ENCODE results near the gene DUSP19. TPM values are rescaled to one million over a fixed set of nuclear protein-coding genes. Genes with fewer than 3 reads are reported as not detected.

Gene DUSP19, protein sequence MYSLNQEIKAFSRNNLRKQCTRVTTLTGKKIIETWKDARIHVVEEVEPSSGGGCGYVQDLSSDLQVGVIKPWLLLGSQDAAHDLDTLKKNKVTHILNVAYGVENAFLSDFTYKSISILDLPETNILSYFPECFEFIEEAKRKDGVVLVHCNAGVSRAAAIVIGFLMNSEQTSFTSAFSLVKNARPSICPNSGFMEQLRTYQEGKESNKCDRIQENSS
- total RNA-seq, result 10 to 100 TPM in 2 of 4 donors, 1 to 10 TPM in 2; 3.9 to 16.7 (median 8.6) TPM

DNA sequence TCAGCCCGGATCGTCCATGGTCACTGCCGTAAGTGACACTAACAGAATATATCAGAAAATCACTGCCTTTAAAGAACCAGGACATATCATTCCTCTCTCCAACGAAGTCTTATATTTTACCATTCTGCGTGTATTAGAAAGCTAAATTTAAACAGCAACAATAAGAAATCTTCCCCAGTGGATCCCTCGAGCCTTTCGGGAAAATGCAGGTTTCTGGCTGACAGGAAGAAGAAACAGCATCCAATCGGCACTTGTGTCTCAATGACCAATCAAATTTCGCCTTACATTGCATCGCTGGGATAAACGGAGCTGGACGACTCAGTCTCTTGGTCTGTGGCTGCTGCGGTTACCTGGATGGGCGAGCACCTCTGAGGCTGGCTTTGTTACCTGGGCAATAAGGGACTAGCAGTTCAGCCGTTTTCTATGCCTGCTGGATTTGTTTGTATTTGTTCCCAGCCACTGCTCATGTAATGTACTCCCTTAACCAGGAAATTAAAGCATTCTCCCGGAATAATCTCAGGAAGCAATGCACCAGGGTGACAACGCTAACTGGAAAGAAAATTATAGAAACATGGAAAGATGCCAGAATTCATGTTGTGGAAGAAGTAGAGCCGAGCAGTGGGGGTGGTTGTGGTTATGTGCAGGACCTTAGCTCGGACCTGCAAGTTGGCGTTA, at the start of gene DUSP19:
Gene DUSP19 (plus strand): TSS at position 284 of the 675 bp plus-strand sequence. CDS start 187 bp downstream, at position 471.
- no peaks in the 10 kb centered on the region for H3K36me3 ChIP-seq
- H3K27ac ChIP-seq, result peak within 1 kb of the TSS; percentile 82 to 97 (median 90)
- H3K4me3 ChIP-seq, result peak within 1 kb of the TSS; percentile 74 to 100
- no peaks in the 10 kb centered on the region for H3K9me3 ChIP-seq
- peaks cover 0 to 29% (median 4%) of the 10 kb centered on the region in 3 donors for H3K4me1 ChIP-seq
- peak; percentile 94 for ATAC-seq
- TF ChIP-seq, protein P1, sequence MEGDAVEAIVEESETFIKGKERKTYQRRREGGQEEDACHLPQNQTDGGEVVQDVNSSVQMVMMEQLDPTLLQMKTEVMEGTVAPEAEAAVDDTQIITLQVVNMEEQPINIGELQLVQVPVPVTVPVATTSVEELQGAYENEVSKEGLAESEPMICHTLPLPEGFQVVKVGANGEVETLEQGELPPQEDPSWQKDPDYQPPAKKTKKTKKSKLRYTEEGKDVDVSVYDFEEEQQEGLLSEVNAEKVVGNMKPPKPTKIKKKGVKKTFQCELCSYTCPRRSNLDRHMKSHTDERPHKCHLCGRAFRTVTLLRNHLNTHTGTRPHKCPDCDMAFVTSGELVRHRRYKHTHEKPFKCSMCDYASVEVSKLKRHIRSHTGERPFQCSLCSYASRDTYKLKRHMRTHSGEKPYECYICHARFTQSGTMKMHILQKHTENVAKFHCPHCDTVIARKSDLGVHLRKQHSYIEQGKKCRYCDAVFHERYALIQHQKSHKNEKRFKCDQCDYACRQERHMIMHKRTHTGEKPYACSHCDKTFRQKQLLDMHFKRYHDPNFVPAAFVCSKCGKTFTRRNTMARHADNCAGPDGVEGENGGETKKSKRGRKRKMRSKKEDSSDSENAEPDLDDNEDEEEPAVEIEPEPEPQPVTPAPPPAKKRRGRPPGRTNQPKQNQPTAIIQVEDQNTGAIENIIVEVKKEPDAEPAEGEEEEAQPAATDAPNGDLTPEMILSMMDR (IDR thresholded peaks at IDR 0.05), result no peak
- peak; percentile 83 for TF ChIP-seq POLR2AphosphoS5 (IDR thresholded peaks at IDR 0.05)
- TF ChIP-seq POLR2A (IDR thresholded peaks at IDR 0.05), result peak; percentile 51 to 68
- no peak for TF ChIP-seq EP300 (IDR thresholded peaks at IDR 0.05)
- no peaks in the 10 kb centered on the region for H3K27me3 ChIP-seq
- WGBS, 2 donors (ENCODE audit: low coverage in 1 of 2), result 0% methylated on average over 11 to 18 of the region's 20 CpGs

DNA sequence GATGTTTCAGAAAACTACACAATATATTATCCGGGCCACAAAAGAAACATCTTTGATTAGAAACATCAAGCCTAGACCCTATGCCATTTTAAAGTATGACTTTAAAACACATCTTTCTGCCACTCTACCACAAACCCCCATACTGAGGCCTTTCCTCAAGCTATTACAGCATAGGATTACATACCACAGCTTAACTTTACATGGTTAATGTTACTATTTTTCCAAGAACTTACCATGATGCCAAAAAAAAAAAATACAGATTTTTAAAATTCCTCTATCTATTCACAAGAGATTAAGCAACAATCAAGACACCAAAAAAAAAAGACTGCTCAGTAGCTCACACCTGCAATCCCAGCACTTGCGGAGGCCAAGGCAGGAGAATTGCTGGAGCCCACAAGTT, 49.3 kb upstream of the DUSP19 start:
- Histone ChIP-seq H3K4me1 (peaks cover 10 to 100% (median 23%) of the 10 kb centered on the region in 3 donors), H3K27ac (peak overlapping the region in 1 of 4 donors; percentile 30), H3K9me3 (no peaks in the 10 kb centered on the region), H3K4me3 (no peak overlapping the region), H3K36me3 (no peaks in the 10 kb centered on the region), H3K27me3 (no peaks in the 10 kb centered on the region)
- ATAC-seq, result no peak
- 79 to 100% methylated on average over 1 to 2 of the region's 2 CpGs for WGBS, 2 donors (ENCODE audit: low coverage in 1 of 2)
- no peak for TF ChIP-seq EP300 (IDR thresholded peaks at IDR 0.05)

DNA sequence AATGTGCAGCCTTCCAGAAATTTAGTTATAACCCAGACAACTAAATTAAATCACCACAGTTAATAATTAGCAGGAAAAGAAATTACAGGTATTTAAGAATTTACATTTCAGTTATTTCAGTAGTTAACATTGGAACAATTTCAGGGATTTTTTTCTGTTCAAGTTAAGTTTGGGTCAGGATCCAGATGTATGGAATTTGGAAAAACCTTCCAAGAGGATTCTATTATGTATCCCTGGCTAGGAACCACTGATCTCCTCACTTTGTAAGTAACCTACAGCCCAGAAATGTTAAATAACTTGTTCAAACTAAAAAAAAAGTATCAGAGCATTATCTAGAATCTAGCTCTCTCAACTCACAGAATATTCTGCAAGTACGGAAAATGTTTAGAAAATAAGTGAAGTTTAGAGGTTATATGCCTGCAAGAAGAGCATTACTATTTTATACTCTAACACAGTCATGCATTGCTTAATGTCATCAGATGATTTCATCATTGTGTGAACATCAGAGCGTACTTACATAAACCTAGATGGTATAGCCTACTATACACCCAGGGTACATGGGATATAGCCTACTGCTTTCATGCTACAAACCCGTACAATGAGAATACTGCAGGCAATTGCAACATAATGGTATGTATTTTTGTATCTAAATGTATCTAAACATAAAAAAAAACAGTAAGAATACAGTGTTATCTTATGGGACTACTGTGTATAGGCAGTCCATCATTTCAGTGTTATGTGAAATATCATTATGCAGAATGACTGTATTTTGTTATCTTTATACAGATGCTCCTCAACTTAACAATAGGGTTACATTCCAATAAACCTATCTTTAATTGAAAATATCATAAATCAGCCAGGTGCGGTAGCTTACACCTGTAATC, 46.4 kb upstream of the DUSP19 start:
- Histone ChIP-seq H3K27me3 (no peaks in the 10 kb centered on the region), H3K36me3 (no peaks in the 10 kb centered on the region), H3K4me3 (no peak overlapping the region), H3K9me3 (no peaks in the 10 kb centered on the region), H3K4me1 (peaks cover 21 to 100% (median 28%) of the 10 kb centered on the region in 3 donors), H3K27ac (peak overlapping the region in 3 of 4 donors; percentile 5 to 98 (median 22))
- no peak for TF ChIP-seq POLR2AphosphoS5 (IDR thresholded peaks at IDR 0.05)
- TF ChIP-seq, protein P1 (IDR thresholded peaks at IDR 0.05), result no peak
- TF ChIP-seq EP300 (IDR thresholded peaks at IDR 0.05), result no peak
- no peak for TF ChIP-seq POLR2A (IDR thresholded peaks at IDR 0.05)
- ATAC-seq, result no peak
- 83 to 84% methylated on average over 4 of the region's 4 CpGs for WGBS, 2 donors (ENCODE audit: low coverage in 1 of 2)

DNA sequence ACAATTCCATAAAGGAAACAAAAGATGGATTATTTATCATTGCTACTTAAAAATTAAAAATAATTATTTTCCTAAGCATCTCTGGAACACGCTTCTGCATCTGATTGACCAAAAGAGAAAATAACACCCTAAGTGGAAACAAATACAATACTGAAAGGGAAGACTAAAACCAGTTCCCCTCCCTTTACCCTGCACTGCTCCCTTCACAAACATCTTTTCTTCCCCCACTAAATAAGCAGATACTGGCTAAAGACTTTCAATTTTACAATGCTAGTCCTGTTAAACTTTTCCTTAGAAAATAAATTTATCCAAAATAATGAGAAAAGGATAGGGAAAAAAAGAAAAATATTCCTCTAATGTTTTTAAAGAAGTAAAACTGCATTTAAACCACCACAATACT, 44.6 kb upstream of the DUSP19 start:
- no peak for ATAC-seq
- Histone ChIP-seq H3K27ac (peak overlapping the region in 2 of 4 donors; percentile 34 to 98), H3K4me3 (no peak overlapping the region), H3K9me3 (no peaks in the 10 kb centered on the region), H3K36me3 (no peaks in the 10 kb centered on the region), H3K27me3 (no peaks in the 10 kb centered on the region), H3K4me1 (peaks cover 21 to 84% (median 28%) of the 10 kb centered on the region in 3 donors)
- 50 to 59% methylated on average over 1 of the region's 1 CpG for WGBS, 2 donors (ENCODE audit: low coverage in 1 of 2)
- TF ChIP-seq, protein P1 (IDR thresholded peaks at IDR 0.05), result no peak
- no peak for TF ChIP-seq POLR2A (IDR thresholded peaks at IDR 0.05)
- no peak for TF ChIP-seq POLR2AphosphoS5 (IDR thresholded peaks at IDR 0.05)
- TF ChIP-seq EP300 (IDR thresholded peaks at IDR 0.05), result no peak

DNA sequence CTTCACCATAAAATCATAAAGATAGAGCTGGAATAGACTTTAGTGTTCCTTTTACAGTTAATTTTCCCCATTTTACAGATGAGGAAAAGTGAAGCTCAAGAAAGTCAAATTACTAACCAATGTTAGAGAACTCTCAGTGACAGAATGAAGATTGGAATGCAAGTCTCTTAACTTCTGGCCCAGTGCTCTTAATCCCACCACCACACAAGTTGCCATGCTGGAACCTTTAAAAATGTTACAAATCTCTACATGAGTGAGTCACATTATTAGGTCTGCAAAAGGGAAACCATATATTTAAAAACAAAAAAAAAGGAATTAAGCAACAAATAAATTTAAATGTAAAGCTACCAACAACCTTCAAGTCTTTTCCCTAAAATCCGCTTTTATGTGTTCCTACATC, 43.7 kb upstream of the DUSP19 start:
- 79 to 85% methylated on average over 1 of the region's 1 CpG for WGBS, 2 donors (ENCODE audit: low coverage in 1 of 2)
- ATAC-seq, result no peak
- Histone ChIP-seq H3K4me1 (peaks cover 21 to 82% (median 30%) of the 10 kb centered on the region in 3 donors), H3K36me3 (no peaks in the 10 kb centered on the region), H3K27ac (peak overlapping the region in 2 of 4 donors; percentile 34 to 98), H3K4me3 (no peak overlapping the region), H3K9me3 (no peaks in the 10 kb centered on the region), H3K27me3 (no peaks in the 10 kb centered on the region)
- TF ChIP-seq, protein P1 (IDR thresholded peaks at IDR 0.05), result no peak

All from gastroesophageal sphincter (tissue), 4 donors.